Right lobe of liver (tissue), 4 donors: ENCODE measurements around the gene SLC7A6OS.

Source experiments
- CTCF ChIP-seq, 4 donors: fragments of 200-600 bp in 3 of 4; fragments of 450-650 bp in 1 of 4; IDR thresholded peaks; one replicate each; pipeline versions ENCODE4 v1.5.1 to v1.8.0; 2016 to 2022; ENCODE audit warnings: antibody characterized with exemption in 4 of 4, mild to moderate bottlenecking in 2 of 4
- POLR2A ChIP-seq: fragments of 450-650 bp; IDR thresholded peaks from one replicate; pipeline ENCODE4 v1.6.1; 2017; ENCODE audit warnings: antibody characterized with exemption, mild to moderate bottlenecking
- donor health status: DM: no; HTN: no; CAD: no.
- donor health status: DM: no; HTN: no; CAD: no.
- donor health status: DM: no; HTN: yes; CAD: no.

GRCh38 chr16:68279726-68280558 lies 30.8 kb downstream of the SLC7A6OS start:
- no peak for TF ChIP-seq CTCF (IDR thresholded peaks at IDR 0.05)
- no peak for TF ChIP-seq POLR2A
